Panc1 (cell line): ENCODE measurements around the gene ZNF462. TPM values are rescaled to one million over a fixed set of nuclear protein-coding genes. Genes with fewer than 3 reads are reported as not detected.

Source experiments
- ATAC-seq: fragments of 200-7000 bp; cut with Tn5 transposase; 2 replicates; pipeline ENCODE4 v1.9.1; 2020; ENCODE audit warnings: mild to moderate bottlenecking, moderate library complexity
- BruUV-seq: library from RNA; stranded (reverse); fragments of 400-500 nt; replicated peaks from 2 replicates; lab custom pipeline; 2021; lab: Mats Ljungman, UMichigan
- CTCF ChIA-PET: fragments of 300-600 bp; sonication (Branson Sonifier 250); formaldehyde crosslinking; loops from one replicate; lab custom pipeline; 2022; ENCODE audit warnings: antibody characterized with exemption; lab: Charles Lee
- POLR2A ChIA-PET: fragments of 300-600 bp; sonication (Branson Sonifier 250); formaldehyde crosslinking; loops from one replicate; lab custom pipeline; 2022; ENCODE audit warnings: antibody characterized with exemption; lab: Charles Lee
- DNase-seq: peaks from one replicate; pipeline ENCODE4 v3.0.0-alpha.2; 2010; ENCODE audit warnings: low read depth, low spot score
- H3K27ac ChIP-seq: 2 replicates; pipeline ENCODE4 v1.5.1; 2011; ENCODE audit warnings: mild to moderate bottlenecking, low read length, inconsistent platforms
- H3K27me3 ChIP-seq: fragments of 200-500 bp; sonication (Bioruptor generic); 2 replicates; pipeline ENCODE4 v1.6.0; 2014; ENCODE audit warnings: low read length, inconsistent platforms; ENCODE audit not compliant: control insufficient read depth, insufficient read depth
- H3K36me3 ChIP-seq: fragments of 200-500 bp; sonication (Bioruptor generic); 2 replicates; pipeline ENCODE4 v1.5.1; 2014; ENCODE audit warnings: inconsistent platforms, mild to moderate bottlenecking, low read length, moderate library complexity; ENCODE audit not compliant: control insufficient read depth, insufficient read depth
- H3K4me1 ChIP-seq: 2 replicates; pipeline ENCODE4 v1.5.1; 2011; ENCODE audit warnings: inconsistent platforms, mild to moderate bottlenecking, low read length, moderate library complexity; ENCODE audit not compliant: control insufficient read depth, insufficient read depth
- H3K4me3 ChIP-seq, 2 experiments: 2 replicates each; pipeline ENCODE4 v1.5.1; 2011 to 2012; ENCODE audit warnings: low read depth in 2 of 2, low read length in 2 of 2, mild to moderate bottlenecking in 2 of 2, inconsistent platforms in 1 of 2, moderate library complexity in 1 of 2
- H3K9me3 ChIP-seq: fragments of 200-500 bp; sonication (Bioruptor generic); 2 replicates; pipeline ENCODE4 v1.5.1; 2014; ENCODE audit warnings: low read depth, mild to moderate bottlenecking, inconsistent platforms, low read length, moderate library complexity; ENCODE audit not compliant: control insufficient read depth, insufficient read depth
- POLR2AphosphoS5 ChIP-seq: IDR thresholded peaks from 2 replicates; pipeline ENCODE4 v1.6.1; 2012; ENCODE audit warnings: mild to moderate bottlenecking, low read depth, low read length, moderate library complexity
- REST ChIP-seq, 2 experiments: IDR thresholded peaks; 2 replicates each; pipeline ENCODE4 v1.6.1; 2011 to 2012; ENCODE audit warnings: low read depth in 2 of 2, control low read depth in 1 of 2, low read length in 1 of 2, mild to moderate bottlenecking in 1 of 2, moderate library complexity in 1 of 2; ENCODE audit not compliant: insufficient read depth in 1 of 2
- SIN3A ChIP-seq: IDR thresholded peaks from 2 replicates; pipeline ENCODE4 v1.6.1; 2012; ENCODE audit warnings: low read depth, mild to moderate bottlenecking, low read length, moderate library complexity, borderline replicate concordance; ENCODE audit not compliant: insufficient read depth
- TCF7L2 ChIP-seq: IDR thresholded peaks from 2 replicates; pipeline ENCODE4 v1.6.1; 2011; ENCODE audit warnings: mild to moderate bottlenecking, low read depth, low read length, inconsistent platforms
- in situ Hi-C: cut with HindIII; loops from 2 replicates; pipeline ENCODE4 v1.10.0; 2016; ENCODE audit warnings: low sequenced_read_pairs, low pct_unique_long_range_greater_than_20kb
- intact Hi-C: fragments of 100-400 bp; cut with micrococcal nuclease; formaldehyde crosslinking; loops from one replicate; pipeline ENCODE4 v1.10.0; 2022; ENCODE audit not compliant: unreplicated experiment
- total RNA-seq: library from RNA; stranded (reverse); gene quantifications from one replicate; pipeline ENCODE4 v1.2.1, GENCODE V29; 2021; ENCODE audit not compliant: unreplicated experiment
- TF ChIP-seq, protein P1 (sequence below): fragments of 450-650 bp; IDR thresholded peaks from 2 replicates; pipeline ENCODE4 v1.5.1; 2017; ENCODE audit warnings: mild to moderate bottlenecking

ZNF462 gene
- total RNA-seq, 1 experiment from 2014 or later = 34.8 TPM

- H3K4me3 ChIP-seq = no peak overlapping the region
- TF ChIP-seq TCF7L2 = no peak
- no peak for TF ChIP-seq REST (IDR thresholded peaks at IDR 0.05; ENCODE audit: insufficient read depth in 1 of 2, low read depth in 2 of 2, low read length in 1 of 2)
- TF ChIP-seq SIN3A = no peak
- no peak for TF ChIP-seq POLR2AphosphoS5
- TF ChIP-seq, protein P1, sequence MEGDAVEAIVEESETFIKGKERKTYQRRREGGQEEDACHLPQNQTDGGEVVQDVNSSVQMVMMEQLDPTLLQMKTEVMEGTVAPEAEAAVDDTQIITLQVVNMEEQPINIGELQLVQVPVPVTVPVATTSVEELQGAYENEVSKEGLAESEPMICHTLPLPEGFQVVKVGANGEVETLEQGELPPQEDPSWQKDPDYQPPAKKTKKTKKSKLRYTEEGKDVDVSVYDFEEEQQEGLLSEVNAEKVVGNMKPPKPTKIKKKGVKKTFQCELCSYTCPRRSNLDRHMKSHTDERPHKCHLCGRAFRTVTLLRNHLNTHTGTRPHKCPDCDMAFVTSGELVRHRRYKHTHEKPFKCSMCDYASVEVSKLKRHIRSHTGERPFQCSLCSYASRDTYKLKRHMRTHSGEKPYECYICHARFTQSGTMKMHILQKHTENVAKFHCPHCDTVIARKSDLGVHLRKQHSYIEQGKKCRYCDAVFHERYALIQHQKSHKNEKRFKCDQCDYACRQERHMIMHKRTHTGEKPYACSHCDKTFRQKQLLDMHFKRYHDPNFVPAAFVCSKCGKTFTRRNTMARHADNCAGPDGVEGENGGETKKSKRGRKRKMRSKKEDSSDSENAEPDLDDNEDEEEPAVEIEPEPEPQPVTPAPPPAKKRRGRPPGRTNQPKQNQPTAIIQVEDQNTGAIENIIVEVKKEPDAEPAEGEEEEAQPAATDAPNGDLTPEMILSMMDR = no peak
- intact Hi-C loops (loop anchor here (10.0 kb wide), 1 partner anchor 309 kb away; no protein-coding TSS in a partner anchor), in situ Hi-C loops (no loop called here)
- no peaks in the 10 kb centered on the region for H3K9me3 ChIP-seq
- ATAC-seq (no peak), DNase-seq (no peak)
- ChIA-PET CTCF (no interaction called here), POLR2A (no interaction called here)
- H3K36me3 ChIP-seq = no peaks in the 10 kb centered on the region
- H3K27me3 ChIP-seq = no peaks in the 10 kb centered on the region
- no TSS peak for BruUV-seq
- H3K27ac ChIP-seq = peak overlapping the region; percentile 66; the same call in 1 of the 2 replicates
- H3K4me1 ChIP-seq = peaks cover 27% of the 10 kb centered on the region
These were observed 3.3 kb downstream of the ZNF462 start for GRCh38 chr9:106866243-106866642.

DNA sequence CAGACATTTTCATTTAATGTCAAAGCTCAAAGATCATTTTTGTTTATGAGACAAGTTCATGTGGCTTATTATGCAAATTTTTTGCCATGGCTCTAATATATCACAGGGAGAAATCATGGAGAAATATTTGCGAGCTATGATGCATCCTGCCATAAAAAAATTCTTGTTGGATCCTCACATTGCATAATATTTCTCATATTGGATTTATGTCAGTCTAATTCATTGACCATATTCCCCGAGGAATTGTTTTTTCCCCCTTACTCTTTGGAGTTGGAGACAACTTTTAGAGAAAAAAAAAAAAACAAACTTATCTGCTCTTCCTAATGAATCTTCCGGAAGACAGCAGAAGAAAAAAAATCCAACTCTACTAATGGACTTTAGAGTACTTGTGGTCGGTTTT is 4.3 kb downstream of the ZNF462 start:
- DNase-seq (no peak), ATAC-seq (no peak)
- Histone ChIP-seq H3K4me3 (no peak overlapping the region), H3K36me3 (no peaks in the 10 kb centered on the region), H3K9me3 (no peaks in the 10 kb centered on the region), H3K4me1 (peaks cover 27% of the 10 kb centered on the region), H3K27me3 (no peaks in the 10 kb centered on the region), H3K27ac (no peak overlapping the region)
- intact Hi-C loops (loop anchor here (10.0 kb wide), 1 partner anchor 308 kb away; no protein-coding TSS in a partner anchor), in situ Hi-C loops (no loop called here)
- no peak for TF ChIP-seq SIN3A
- no peak for TF ChIP-seq TCF7L2
- TF ChIP-seq, protein P1 = no peak
- TF ChIP-seq REST (IDR thresholded peaks at IDR 0.05; ENCODE audit: insufficient read depth in 1 of 2, low read depth in 2 of 2, low read length in 1 of 2) = no peak
- TF ChIP-seq POLR2AphosphoS5 = no peak
- no TSS peak for BruUV-seq
- ChIA-PET CTCF (no interaction called here), POLR2A (no interaction called here)
